Muscle layer of duodenum (tissue), 2 donors: Measurements from ENCODE around the gene LDLRAD3.
"Not testable (repeated sequence)": the region's sequence is repeated elsewhere in the genome, so short reads cannot be mapped to it uniquely, and the experiment has no call there.

ENCODE experiments used
- H3K27ac ChIP-seq: one replicate; pipeline ENCODE4 v1.7.0; 2013; ENCODE audit warnings: mild to moderate bottlenecking, low read length
- H3K27me3 ChIP-seq: one replicate; pipeline ENCODE4 v1.7.0; 2013; ENCODE audit warnings: low read depth, mild to moderate bottlenecking, control low read depth, low read length
- H3K36me3 ChIP-seq, 2 donors: one replicate each; pipeline ENCODE4 v1.7.0; 2013; ENCODE audit warnings: low read length in 2 of 2, control low read depth in 1 of 2, mild to moderate bottlenecking in 1 of 2; ENCODE audit not compliant: insufficient read depth in 2 of 2, control insufficient read depth in 1 of 2
- H3K4me1 ChIP-seq, 2 donors: one replicate each; pipeline ENCODE4 v1.7.0; 2013; ENCODE audit warnings: low read length in 2 of 2, mild to moderate bottlenecking in 2 of 2, control low read depth in 1 of 2, moderate library complexity in 1 of 2; ENCODE audit not compliant: insufficient read depth in 2 of 2, control insufficient read depth in 1 of 2
- H3K4me3 ChIP-seq, 2 donors: one replicate each; pipeline ENCODE4 v1.7.0; 2013; ENCODE audit warnings: low read length in 2 of 2, low read depth in 1 of 2, mild to moderate bottlenecking in 1 of 2
- H3K9me3 ChIP-seq, 2 donors: one replicate each; pipeline ENCODE4 v1.7.0; 2013; ENCODE audit warnings: low read length in 2 of 2, control low read depth in 1 of 2, mild to moderate bottlenecking in 1 of 2; ENCODE audit not compliant: control insufficient read depth in 1 of 2
- donor health status: healthy.

The LDLRAD3 gene

GRCh38 chr11:36037031-36037430 is 93.2 kb downstream of the LDLRAD3 start:
- H3K27ac ChIP-seq, result no peak overlapping the region
- H3K27me3 ChIP-seq, result no peaks in the 10 kb centered on the region
- no peaks in the 10 kb centered on the region for H3K36me3 ChIP-seq
- H3K4me3 ChIP-seq, result no peak overlapping the region
- no peaks in the 10 kb centered on the region for H3K9me3 ChIP-seq
- no peaks in the 10 kb centered on the region for H3K4me1 ChIP-seq

GRCh38 chr11:36038541-36038940 is 94.7 kb downstream of the LDLRAD3 start:
- H3K27ac ChIP-seq, result no peak overlapping the region
- H3K27me3 ChIP-seq, result no peaks in the 10 kb centered on the region
- no peaks in the 10 kb centered on the region for H3K36me3 ChIP-seq
- H3K4me1 ChIP-seq, result no peaks in the 10 kb centered on the region
- no peak overlapping the region for H3K4me3 ChIP-seq
- H3K9me3 ChIP-seq, result no peaks in the 10 kb centered on the region

GRCh38 chr11:36039471-36039870 is 95.6 kb downstream of the LDLRAD3 start:
- no peaks in the 10 kb centered on the region for H3K9me3 ChIP-seq

GRCh38 chr11:36041988-36042611 is 98.2 kb downstream of the LDLRAD3 start:
- Histone ChIP-seq H3K36me3 (no peaks in the 10 kb centered on the region), H3K4me1 (no peaks in the 10 kb centered on the region), H3K4me3 (no peak overlapping the region), H3K27ac (no peak overlapping the region), H3K27me3 (no peaks in the 10 kb centered on the region), H3K9me3 (no peaks in the 10 kb centered on the region)

More at GRCh38 chr11:36039471-36039870, 95.6 kb downstream of the LDLRAD3 start:
- no peak overlapping the region for H3K4me3 ChIP-seq
- H3K4me1 ChIP-seq, result no peaks in the 10 kb centered on the region
- H3K27ac ChIP-seq, result no peak overlapping the region
- no peaks in the 10 kb centered on the region for H3K36me3 ChIP-seq
- no peaks in the 10 kb centered on the region for H3K27me3 ChIP-seq

- Histone ChIP-seq H3K27me3 (no peaks in the 10 kb centered on the region), H3K9me3 (no peaks in the 10 kb centered on the region), H3K27ac (no peak overlapping the region), H3K36me3 (no peaks in the 10 kb centered on the region), H3K4me1 (no peaks in the 10 kb centered on the region), H3K4me3 (no peak overlapping the region)
Measured at GRCh38 chr11:36044636-36045035, 100.8 kb downstream of the LDLRAD3 start.

- H3K4me3 ChIP-seq, H3K9me3 ChIP-seq, H3K4me1 ChIP-seq, H3K36me3 ChIP-seq, H3K27me3 ChIP-seq, H3K27ac ChIP-seq: not testable (repeated sequence)
Measured at GRCh38 chr11:36045945-36046344, 102.1 kb downstream of the LDLRAD3 start.

GRCh38 chr11:36046932-36047331 is 103.1 kb downstream of the LDLRAD3 start:
- Histone ChIP-seq H3K27me3 (no peaks in the 10 kb centered on the region), H3K9me3 (no peaks in the 10 kb centered on the region), H3K36me3 (no peaks in the 10 kb centered on the region), H3K4me1 (no peaks in the 10 kb centered on the region), H3K4me3 (no peak overlapping the region), H3K27ac (no peak overlapping the region)

GRCh38 chr11:36047344-36047743 is 103.5 kb downstream of the LDLRAD3 start:
- Histone ChIP-seq H3K4me1 (no peaks in the 10 kb centered on the region), H3K9me3 (no peaks in the 10 kb centered on the region), H3K4me3 (no peak overlapping the region), H3K36me3 (no peaks in the 10 kb centered on the region), H3K27ac (no peak overlapping the region), H3K27me3 (no peaks in the 10 kb centered on the region)

GRCh38 chr11:36048496-36049247 is 104.8 kb downstream of the LDLRAD3 start:
- Histone ChIP-seq H3K27ac (no peak overlapping the region), H3K4me1 (no peaks in the 10 kb centered on the region), H3K9me3 (no peaks in the 10 kb centered on the region), H3K36me3 (no peaks in the 10 kb centered on the region), H3K4me3 (no peak overlapping the region), H3K27me3 (no peaks in the 10 kb centered on the region)

- Histone ChIP-seq H3K4me3 (no peak overlapping the region), H3K9me3 (no peaks in the 10 kb centered on the region), H3K36me3 (no peaks in the 10 kb centered on the region), H3K27me3 (no peaks in the 10 kb centered on the region), H3K27ac (no peak overlapping the region), H3K4me1 (no peaks in the 10 kb centered on the region)
Measured at GRCh38 chr11:36051235-36052144, 107.6 kb downstream of the LDLRAD3 start.

- H3K27me3 ChIP-seq, result no peaks in the 10 kb centered on the region
- H3K36me3 ChIP-seq, result no peaks in the 10 kb centered on the region
- H3K4me1 ChIP-seq, result no peaks in the 10 kb centered on the region
- no peak overlapping the region for H3K27ac ChIP-seq
- no peaks in the 10 kb centered on the region for H3K9me3 ChIP-seq
- H3K4me3 ChIP-seq, result no peak overlapping the region
Measured at GRCh38 chr11:36053281-36053680, 109.4 kb downstream of the LDLRAD3 start.
